K562 (cell line): ENCODE measurements around the gene SPACA9. TPM values are rescaled to one million over a fixed set of nuclear protein-coding genes. Genes with fewer than 3 reads are reported as not detected.

ENCODE experiments used
- ATAC-seq: fragments of 200-7000 bp; cut with Tn5 transposase; 3 replicates; pipeline ENCODE4 v1.9.1; 2020; ENCODE audit warnings: moderate library complexity
- BruUV-seq: library from RNA; stranded (reverse); fragments of 400-500 nt; replicated peaks from 2 replicates; lab custom pipeline; 2021; lab: Mats Ljungman, UMichigan
- CTCF ChIA-PET: fragments of 300-600 bp; formaldehyde crosslinking; extraction: SDS; loops from one replicate; lab custom pipeline; 2021; ENCODE audit warnings: low intra/inter-chr PET ratio; lab: Yijun Ruan, JAX
- POLR2A ChIA-PET: fragments of 300-600, 350-650 bp; sonication (Branson Sonifier 250); formaldehyde crosslinking; extraction: SDS; loops from one replicate; lab custom pipeline; 2021; ENCODE audit warnings: antibody characterized with exemption, inconsistent platforms; lab: Yijun Ruan, JAX
- DNase-seq, 4 experiments: peaks; one replicate each; pipeline versions ENCODE4 v3.0.0 to v3.0.0-alpha.2; 2011 to 2018; ENCODE audit warnings: low spot score in 3 of 4, mixed read lengths in 3 of 4; ENCODE audit errors: extremely low read depth in 1 of 4
- FAIRE-seq: peaks from 2 replicates; lab custom pipeline; 2011; peaks lifted over from hg19 to GRCh38; lab: Jason Lieb, UNC
- H2AFZ ChIP-seq: 2 replicates; pipeline ENCODE4 v1.6.0; 2011; ENCODE audit warnings: low read depth, low read length, control low read depth, inconsistent platforms
- H3K27ac ChIP-seq: fragments of 200-600 bp; 3 replicates; pipeline ENCODE4 v1.8.0; 2011; ENCODE audit warnings: low read depth, mild to moderate bottlenecking, control low read depth, inconsistent platforms, low read length, moderate library complexity, mixed read lengths; ENCODE audit errors: extremely low read depth
- H3K27me3 ChIP-seq, 2 experiments: fragments of 300-600 bp in 1 of 2; 2 replicates in 1 of 2; 3 replicates in 1 of 2; pipeline versions ENCODE4 v1.6.0 to v1.8.0; 2011; ENCODE audit warnings: inconsistent platforms in 2 of 2, low read length in 2 of 2, mild to moderate bottlenecking in 1 of 2, mixed read lengths in 1 of 2, moderate library complexity in 1 of 2; ENCODE audit not compliant: control insufficient read depth in 2 of 2, insufficient read depth in 2 of 2
- H3K36me3 ChIP-seq: fragments of 300-600 bp; 3 replicates; pipeline ENCODE4 v1.8.0; 2011; ENCODE audit warnings: mild to moderate bottlenecking, low read length, inconsistent platforms; ENCODE audit not compliant: control insufficient read depth, insufficient read depth
- H3K4me1 ChIP-seq, 2 experiments: fragments of 200-600 bp in 1 of 2; replicated peaks in 1 of 2; 2 replicates in 1 of 2; 3 replicates in 1 of 2; pipeline versions ENCODE4 v1.5.1 to v1.8.0; 2011; ENCODE audit warnings: inconsistent platforms in 2 of 2, low read length in 2 of 2, mild to moderate bottlenecking in 1 of 2, mixed read lengths in 1 of 2, moderate library complexity in 1 of 2; ENCODE audit not compliant: control insufficient read depth in 2 of 2, insufficient read depth in 2 of 2
- H3K4me2 ChIP-seq: 2 replicates; pipeline ENCODE4 v1.6.1; 2011; ENCODE audit warnings: low read length, control low read depth, inconsistent platforms, mixed read lengths; ENCODE audit not compliant: insufficient read depth
- H3K4me3 ChIP-seq: fragments of 200-600 bp; sonication (generic), shearing (Covaris generic); 2 replicates; pipeline ENCODE4 v1.5.1; 2016; ENCODE audit warnings: control low read depth, inconsistent platforms
- H3K79me2 ChIP-seq: fragments of 200-600 bp; 3 replicates; pipeline ENCODE4 v1.8.0; 2011; ENCODE audit warnings: low read length, inconsistent platforms; ENCODE audit not compliant: control insufficient read depth, insufficient read depth
- H3K9ac ChIP-seq, 2 experiments: 2 replicates each; pipeline versions ENCODE4 v1.6.0 to v1.6.1; 2011; ENCODE audit warnings: low read depth in 2 of 2, low read length in 2 of 2, control low read depth in 1 of 2, inconsistent platforms in 1 of 2, mild to moderate bottlenecking in 1 of 2, mixed read lengths in 1 of 2; ENCODE audit not compliant: insufficient read depth in 1 of 2
- H3K9me1 ChIP-seq: one replicate; pipeline ENCODE4 v1.6.0; 2011; ENCODE audit warnings: inconsistent platforms, mild to moderate bottlenecking, low read length, moderate library complexity; ENCODE audit not compliant: control insufficient read depth, insufficient read depth
- H3K9me3 ChIP-seq: replicated peaks from 2 replicates; pipeline ENCODE4 v1.5.1; 2011; ENCODE audit warnings: low read depth, low read length, inconsistent platforms; ENCODE audit not compliant: control insufficient read depth, insufficient read depth
- H4K20me1 ChIP-seq: replicated peaks from 2 replicates; pipeline ENCODE4 v1.6.1; 2011; ENCODE audit warnings: low read length, inconsistent platforms, mixed read lengths; ENCODE audit not compliant: control insufficient read depth, insufficient read depth
- ZNF121 ChIP-seq: sonication (generic); formaldehyde crosslinking; conservative IDR thresholded peaks from 2 replicates; pipeline ENCODE4 v1.8.0; 2022; ENCODE audit warnings: missing genetic modification reagents
- WGBS: fragments of 100-300 bp; shearing (Covaris generic); methylation state at CpG from one replicate; pipeline ENCODE4 v1.1.6; 2016; ENCODE audit warnings: low coverage, mixed read lengths; ENCODE audit not compliant: insufficient coverage; ENCODE audit errors: missing lambda C conversion rate; 5-methylcytosine and 5-hydroxymethylcytosine counted together
- in situ Hi-C: fragments of 300-500 bp; cut with MboI; formaldehyde crosslinking; loops from 4 replicates; pipeline ENCODE4 v1.15.0; 2018; ENCODE audit warnings: inconsistent platforms, mixed read lengths
- intact Hi-C: fragments of 100-400 bp; cut with micrococcal nuclease; formaldehyde crosslinking; loops from 2 replicates; pipeline ENCODE4 v1.14.2; 2022
- polyA plus RNA-seq, 8 experiments: library from polyadenylated mRNA; depleted of rRNA in 4 of 8; stranded (reverse) in 5 of 8; unstranded in 3 of 8; fragments of >200 nt; fragmentation: Nextera tagmentation in 2 of 8; fragmentation: Illumina TruSeq in 1 of 8; extraction: Ambion mirVana in 2 of 8; extraction: Trizol in 1 of 8; gene quantifications; 2 replicates each; pipeline versions ENCODE4 v1.2.1 to v1.2.3, GENCODE V29; 2011 to 2014; ENCODE audit warnings: inconsistent platforms in 1 of 8, missing spikeins in 1 of 8
- total RNA-seq, 7 experiments: library from RNA; depleted of rRNA in 6 of 7; stranded (reverse); fragments of >200 nt in 6 of 7; fragmentation: Illumina TruSeq in 2 of 7; extraction: Trizol in 2 of 7; gene quantifications; 2 replicates each; pipeline versions ENCODE4 v1.2.1 to v1.2.3, GENCODE V29; 2011 to 2021; ENCODE audit warnings: low replicate concordance in 1 of 7
- TF ChIP-seq, protein P1 (sequence below): fragments of 250-450 bp; sonication (Bioruptor Pico); IDR thresholded peaks from 2 replicates; pipeline ENCODE4 v1.9.0; 2021; ENCODE audit warnings: mild to moderate bottlenecking, inconsistent platforms

SPACA9 gene
- total and polyA plus RNA-seq, 9 of the 15 experiments (the other 6 are each of a cell fraction or from before 2014, with no cell fraction given): 0.06 to 0.51 (median 0.36) TPM

DNA sequence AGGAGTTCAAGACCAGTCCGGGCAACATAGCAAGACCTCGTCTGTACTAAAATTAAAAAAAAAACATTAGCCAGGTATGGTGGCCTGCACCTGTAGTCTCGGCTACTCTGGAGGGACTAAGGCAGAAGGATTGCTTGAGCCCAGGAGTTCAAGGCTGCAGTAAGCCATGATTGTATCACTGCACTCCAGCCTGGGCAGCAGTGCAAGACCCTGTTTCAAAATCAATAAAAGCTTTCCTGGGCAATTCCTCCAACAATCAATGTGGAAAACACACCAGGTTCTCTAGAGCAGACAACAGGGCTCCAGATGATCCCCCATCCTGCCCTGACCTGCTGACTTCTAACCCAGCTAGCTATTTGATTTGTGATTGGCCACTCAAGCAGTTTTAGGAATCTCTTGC is 1.8 kb upstream of the SPACA9 start:
- ATAC-seq (no peak), DNase-seq (no peak), FAIRE-seq (no peak)
- no peak overlapping the region for H3K4me2 ChIP-seq
- no peak overlapping the region for H3K4me3 ChIP-seq
- no peaks in the 10 kb centered on the region for H3K36me3 ChIP-seq
- H3K9me3 ChIP-seq: no peaks in the 10 kb centered on the region
- peaks cover 0 to 18% of the 10 kb centered on the region in 2 experiments; a peak in 3 of 5 replicates for H3K4me1 ChIP-seq
- no peak overlapping the region for H3K9ac ChIP-seq
- TF ChIP-seq, protein P1, sequence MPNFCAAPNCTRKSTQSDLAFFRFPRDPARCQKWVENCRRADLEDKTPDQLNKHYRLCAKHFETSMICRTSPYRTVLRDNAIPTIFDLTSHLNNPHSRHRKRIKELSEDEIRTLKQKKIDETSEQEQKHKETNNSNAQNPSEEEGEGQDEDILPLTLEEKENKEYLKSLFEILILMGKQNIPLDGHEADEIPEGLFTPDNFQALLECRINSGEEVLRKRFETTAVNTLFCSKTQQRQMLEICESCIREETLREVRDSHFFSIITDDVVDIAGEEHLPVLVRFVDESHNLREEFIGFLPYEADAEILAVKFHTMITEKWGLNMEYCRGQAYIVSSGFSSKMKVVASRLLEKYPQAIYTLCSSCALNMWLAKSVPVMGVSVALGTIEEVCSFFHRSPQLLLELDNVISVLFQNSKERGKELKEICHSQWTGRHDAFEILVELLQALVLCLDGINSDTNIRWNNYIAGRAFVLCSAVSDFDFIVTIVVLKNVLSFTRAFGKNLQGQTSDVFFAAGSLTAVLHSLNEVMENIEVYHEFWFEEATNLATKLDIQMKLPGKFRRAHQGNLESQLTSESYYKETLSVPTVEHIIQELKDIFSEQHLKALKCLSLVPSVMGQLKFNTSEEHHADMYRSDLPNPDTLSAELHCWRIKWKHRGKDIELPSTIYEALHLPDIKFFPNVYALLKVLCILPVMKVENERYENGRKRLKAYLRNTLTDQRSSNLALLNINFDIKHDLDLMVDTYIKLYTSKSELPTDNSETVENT (CRISPR knock-in tag): no peak
- TF ChIP-seq ZNF121 (CRISPR knock-in tag): peak; percentile 90
- H3K79me2 ChIP-seq: no peaks in the 10 kb centered on the region
- no peaks in the 10 kb centered on the region for H3K9me1 ChIP-seq
- peaks cover 25 to 52% of the 10 kb centered on the region in 2 experiments; a peak in 4 of 5 replicates for H3K27me3 ChIP-seq
- in situ Hi-C loops (no loop called here), intact Hi-C loops (no loop called here)
- H4K20me1 ChIP-seq: peaks cover 4% of the 10 kb centered on the region; the same call in 1 of the 2 replicates
- WGBS: 5% methylated on average over 3 of the region's 3 CpGs
- H2AFZ ChIP-seq: no peak overlapping the region
- no TSS peak for BruUV-seq
- H3K27ac ChIP-seq: no peak overlapping the region
- ChIA-PET POLR2A (interaction anchor here (0.7 kb wide), 1 partner anchor 9 kb away, joined by 3 read pairs; no protein-coding TSS in a partner anchor), CTCF (no interaction called here)
